Activated naive CD4-positive, alpha-beta T cell treated with Interleukin-2 at 50 U/mL for 16 hours (primary cell): ENCODE data around the gene CDC42BPA.

Experiments
- DNase-seq: peaks from one replicate; pipeline ENCODE4 v3.0.0-alpha.2; 2020

CDC42BPA gene

DNA sequence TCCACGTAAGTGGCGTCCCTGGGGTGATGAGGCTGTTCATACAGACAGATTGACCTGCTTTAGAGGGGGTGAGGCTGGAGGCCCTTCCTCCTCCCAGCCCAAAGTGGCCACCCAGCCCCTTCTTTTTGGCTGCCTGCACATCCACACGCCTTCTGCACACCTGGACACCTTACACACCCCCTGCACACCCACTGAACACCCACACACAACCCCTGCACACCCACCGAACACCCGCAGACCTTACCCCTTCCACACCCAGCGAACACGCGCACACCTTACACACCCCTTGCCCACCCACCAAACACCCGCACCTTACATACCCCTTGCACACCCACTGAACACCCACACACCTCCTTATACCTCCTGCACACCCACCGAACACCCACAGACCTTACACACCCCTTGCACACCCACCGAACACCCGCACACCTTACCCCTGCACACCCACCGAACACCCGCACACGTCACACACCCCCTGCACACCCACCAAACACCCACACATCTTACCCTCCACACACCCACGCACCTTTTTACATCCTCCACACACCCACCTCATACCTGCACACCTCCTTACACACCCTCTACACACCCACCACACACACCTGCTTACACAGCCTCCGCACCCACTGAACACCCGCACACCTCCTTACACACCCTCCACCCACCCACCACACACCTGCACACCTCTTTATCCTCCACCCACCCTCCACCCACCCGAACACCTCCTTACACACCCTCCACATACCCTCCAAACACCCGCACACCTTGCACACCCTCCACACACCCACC lies 340.5 kb downstream of the CDC42BPA start:
- no peak for DNase-seq

DNA sequence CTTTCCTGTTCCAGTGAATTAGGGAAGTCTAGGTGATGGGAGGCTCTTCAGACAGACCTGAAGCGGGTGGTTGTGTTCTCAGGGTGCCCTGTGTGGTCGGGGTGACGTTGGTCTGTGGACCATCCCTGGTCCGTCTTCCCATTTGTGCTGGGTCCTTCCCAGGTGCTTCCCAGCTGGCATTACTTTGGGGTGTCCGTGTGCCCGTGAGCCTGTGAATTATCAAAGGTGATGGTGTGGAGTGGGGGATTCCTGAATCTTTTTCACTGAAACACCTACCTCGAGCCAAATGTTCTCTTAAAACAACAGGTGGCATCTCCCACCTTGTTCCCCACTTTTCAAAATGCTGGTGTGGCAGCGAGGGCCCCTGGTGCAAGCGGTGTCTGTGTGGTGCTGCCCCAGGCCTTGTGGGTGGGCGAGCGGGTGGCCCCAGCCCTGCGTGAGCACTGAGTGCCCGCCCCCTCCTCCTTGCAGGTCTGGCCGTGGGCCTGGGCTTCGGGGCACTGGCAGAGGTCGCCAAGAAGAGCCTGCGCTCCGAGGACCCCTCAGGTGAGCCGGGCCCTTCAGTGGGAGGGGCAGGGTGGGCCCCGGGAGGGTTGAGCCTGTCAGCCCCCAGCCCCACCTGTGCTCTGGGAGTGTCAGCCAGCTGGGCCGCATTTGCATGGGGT lies 341.2 kb downstream of the CDC42BPA start:
- no peak for DNase-seq

DNA sequence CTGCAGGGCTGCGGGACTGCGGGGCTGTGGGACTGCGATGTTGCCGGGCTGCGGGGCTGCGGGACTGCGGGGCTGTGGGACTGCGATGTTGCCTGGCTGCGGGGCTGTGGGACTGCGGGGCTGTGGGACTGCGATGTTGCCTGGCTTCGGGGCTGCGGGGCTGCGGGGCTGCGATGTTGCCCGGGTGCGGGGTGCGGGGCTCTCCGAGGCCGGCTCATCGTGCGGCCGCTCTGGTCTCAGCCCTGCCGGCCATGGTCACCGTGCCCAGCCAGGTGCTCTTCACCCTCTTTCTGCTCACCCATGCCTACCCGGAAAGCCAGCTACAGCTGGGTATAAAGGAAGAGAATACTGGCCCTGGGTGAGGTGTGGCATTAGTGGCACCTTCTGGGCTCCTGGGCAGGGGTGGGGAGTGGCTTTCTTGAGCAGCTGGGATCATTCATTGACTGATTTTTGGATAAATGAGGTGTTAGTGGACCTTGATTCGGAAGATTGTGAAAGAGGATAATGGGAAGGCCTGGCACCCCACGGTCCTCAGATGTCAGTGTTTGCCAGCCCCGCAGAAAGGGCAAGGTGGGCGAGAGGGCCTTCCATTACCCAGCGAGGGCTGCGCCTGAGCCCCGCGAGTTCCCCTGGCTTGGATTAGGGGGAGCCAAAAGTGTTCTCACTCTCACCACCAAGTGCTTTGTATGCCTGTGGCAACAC lies 341.9 kb downstream of the CDC42BPA start:
- no peak for DNase-seq

DNA sequence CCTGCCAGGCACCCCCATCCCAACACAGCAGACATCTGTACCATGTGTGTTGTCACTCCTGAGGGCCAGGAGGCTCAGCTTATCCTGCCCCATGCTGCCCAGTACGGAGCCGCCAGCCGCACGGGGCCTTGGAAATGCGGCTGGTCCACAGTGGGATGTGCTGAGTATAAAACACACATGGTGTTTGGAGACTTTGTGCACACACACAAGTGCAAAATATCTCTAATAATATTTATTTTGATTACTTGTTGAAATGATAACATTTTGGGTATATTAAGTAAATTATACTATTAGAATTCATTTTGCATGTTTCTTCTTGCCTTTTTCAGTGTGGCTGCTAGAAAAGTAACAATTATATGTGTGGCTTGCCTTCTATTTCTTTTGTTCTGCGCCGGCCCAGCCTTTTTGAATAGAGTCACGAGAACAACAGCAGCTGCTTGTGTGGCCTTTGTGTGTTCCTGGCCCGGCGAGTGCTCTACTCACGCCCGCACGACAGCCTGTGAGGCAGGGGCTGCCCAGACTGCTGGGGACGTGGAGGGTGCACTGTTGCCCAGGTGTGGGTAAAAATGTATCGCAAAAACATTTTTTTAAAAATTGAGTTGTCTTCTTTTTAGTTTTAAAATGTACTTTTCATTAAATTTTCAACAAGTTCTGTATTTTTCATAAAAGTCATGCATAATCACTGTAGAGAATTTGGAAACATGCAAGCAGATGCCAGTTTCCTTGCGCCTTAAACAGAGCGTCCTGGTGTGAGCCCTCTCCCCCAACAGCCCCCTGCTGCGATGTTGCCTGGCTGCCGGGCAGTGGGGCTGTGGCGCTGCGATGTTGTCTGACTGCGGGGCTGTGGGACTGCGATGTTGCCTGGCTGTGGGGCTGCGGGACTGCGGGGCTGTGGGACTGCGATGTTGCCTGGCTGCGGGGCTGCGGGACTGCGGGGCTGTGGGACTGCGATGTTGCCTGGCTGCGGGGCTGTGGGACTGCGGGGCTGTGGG lies 342.7 kb downstream of the CDC42BPA start:
- DNase-seq: no peak

DNA sequence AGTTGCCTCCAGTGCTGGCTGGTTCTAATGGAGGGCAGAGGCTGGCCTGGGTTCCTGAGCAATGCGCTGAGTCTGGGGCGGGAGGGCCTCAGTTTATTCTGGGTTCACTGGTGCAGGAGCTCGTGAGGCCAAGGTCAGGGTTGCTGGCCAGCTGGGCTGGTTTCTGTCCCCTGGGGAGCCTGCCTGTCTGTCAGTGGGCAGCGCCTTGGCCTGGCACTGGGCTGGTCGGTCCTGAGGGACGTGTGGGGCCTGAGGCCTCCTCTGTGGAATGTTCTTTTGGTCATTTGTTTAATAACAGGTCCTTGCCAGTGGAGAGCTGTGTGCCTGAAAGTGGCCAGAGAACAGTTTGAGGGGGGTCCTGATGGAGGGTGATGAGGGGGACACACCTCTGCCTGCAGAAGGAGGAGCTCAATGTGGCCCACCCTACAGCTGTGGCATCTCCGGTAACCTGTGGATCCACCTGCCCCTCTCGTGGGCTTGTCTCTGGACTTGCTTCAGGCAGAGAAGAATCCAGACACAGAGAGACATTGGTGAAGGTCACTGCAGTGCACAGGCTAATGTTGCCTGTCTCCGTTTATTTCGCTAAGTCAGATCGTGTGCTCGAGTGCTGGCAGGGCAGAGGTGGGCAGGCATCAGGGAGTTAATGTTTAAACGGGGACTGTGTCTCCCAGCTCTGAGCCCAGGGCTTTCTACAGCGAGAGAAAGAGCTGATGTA lies 343.6 kb downstream of the CDC42BPA start:
- DNase-seq: no peak

DNA sequence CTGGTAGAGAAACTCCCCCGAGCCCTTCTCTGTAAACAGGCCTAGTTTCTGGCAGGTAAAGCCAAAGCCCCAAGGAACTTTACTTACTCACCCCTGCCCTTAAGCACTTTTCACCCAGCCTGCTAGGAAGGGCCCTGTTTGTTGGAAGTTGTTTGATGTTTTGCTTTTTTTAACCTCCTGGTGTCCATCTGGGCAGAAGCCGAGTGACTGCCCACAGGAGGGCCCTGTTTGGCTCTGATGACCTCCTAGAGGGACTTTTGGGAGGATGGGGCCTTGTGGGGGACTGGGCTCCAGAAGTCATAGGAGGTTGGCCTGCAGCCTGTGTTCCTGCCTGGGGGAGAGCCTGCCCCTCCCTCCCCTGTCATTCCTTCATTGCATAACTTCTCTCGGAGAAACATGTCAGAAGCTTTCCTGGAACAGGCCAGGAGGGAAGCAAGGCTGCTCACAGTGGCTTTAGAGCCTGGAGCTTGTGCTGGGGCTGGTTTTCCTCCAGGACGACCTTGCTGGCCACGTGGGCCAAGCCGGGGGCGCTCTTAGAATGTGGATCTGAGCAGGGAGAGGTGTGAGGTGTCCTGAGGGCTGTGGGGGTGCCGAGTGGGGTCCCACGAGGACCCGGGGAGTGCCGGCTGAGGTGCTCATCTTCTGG lies 344.3 kb downstream of the CDC42BPA start:
- DNase-seq: no peak

DNA sequence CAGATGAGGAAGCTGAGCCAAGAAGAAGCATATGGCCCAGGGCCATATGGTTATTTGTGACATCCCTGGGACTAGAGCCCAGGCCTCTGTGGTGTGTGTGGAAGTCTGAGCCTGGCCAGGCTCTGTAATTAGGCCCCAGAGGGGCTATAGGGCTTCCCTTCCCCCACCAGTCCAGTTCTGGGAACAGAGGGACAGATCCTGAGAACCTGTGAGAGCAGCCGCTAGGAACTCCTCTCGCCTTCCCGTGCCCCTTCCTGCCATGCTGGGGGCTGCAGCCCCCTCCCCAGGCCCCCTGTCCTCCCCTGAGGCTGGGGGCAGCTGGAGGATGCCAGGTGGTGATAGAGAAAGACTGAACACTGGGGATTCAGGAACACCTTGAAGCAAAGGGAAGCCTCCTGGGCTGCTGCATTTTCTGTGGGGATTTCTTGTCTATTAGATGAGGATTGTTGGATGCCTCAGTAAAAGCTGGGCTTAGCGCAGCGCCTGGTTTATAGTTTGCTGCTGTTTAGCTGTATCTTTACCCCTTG lies 344.9 kb downstream of the CDC42BPA start:
- DNase-seq: no peak

DNA sequence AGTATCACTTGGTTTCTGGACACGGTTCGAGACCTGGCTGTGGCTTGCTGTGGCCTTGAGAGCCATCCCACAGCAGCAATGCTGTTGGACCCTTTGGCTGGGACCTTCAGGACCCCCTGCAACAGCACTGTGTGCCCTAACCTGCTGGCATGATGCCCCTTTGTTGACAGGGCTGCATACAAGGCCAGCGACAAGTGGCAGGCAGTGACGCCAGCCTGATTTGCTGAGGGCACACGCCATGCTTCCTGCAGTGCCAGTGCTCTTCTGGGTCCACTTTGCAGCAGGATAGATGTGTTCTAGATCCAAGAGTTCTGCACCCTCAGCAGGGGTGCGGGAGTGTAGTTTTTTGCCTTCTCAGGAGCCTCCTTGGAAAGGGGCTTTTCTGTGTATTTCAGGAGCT lies 345.4 kb downstream of the CDC42BPA start:
- no peak for DNase-seq

DNA sequence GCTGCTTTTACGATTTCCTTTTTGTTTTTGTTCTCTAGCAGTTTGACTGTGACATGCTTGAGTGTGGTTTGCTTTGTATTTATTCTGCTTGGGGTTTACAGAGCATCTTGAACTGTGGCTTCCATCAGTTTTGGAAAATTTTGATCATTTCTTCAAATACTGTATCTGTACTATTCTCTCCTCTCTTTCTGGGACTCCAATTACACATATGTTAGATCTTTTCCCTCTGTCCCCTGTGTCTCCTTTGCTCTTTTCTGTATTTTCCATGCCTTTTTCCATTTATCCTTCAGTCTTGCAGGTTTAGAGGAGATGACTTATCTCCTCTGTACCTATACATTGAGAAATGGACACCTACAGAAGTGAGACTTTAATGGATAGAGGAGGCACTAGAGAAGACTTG lies 346.5 kb downstream of the CDC42BPA start:
- no peak for DNase-seq

DNA sequence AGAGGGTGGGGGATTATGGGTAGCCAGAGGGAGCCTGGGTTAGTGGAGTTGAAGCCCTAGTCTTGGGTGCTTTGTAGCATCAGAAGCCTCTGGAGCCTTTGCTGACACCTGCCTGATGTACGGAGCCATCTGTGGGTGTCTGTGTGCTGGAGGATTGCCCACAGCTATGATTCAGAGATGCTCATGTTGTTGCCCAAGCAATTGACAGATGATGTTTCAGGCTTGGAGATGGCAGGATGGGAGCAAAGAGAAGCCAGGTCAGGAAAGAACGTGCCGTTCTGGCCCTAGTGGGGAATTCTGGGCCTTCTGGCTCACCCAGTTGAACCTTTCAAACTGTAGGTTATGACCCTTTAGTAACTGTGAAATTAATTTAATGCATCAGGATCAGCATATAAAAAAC lies 350.6 kb downstream of the CDC42BPA start:
- DNase-seq: no peak

DNA sequence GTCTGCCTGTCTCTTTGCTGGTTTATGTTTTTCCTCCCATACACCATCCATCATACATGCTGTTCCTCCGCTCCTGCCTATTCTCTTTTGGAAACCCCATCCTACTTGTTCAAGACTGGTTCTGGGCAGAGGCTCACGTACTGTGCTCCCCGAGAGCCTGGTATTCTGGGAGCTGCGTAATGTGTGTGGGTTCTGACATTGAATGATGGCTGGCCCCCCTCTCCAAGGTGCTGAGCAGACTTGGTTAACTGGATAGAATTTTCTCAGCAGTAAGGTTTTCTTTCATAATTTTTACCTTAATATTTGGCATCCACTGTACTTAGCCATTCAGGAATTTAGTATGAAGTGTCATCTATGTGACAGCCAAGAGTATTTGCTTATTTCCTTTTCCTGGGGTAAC lies 351.6 kb downstream of the CDC42BPA start:
- no peak for DNase-seq

DNA sequence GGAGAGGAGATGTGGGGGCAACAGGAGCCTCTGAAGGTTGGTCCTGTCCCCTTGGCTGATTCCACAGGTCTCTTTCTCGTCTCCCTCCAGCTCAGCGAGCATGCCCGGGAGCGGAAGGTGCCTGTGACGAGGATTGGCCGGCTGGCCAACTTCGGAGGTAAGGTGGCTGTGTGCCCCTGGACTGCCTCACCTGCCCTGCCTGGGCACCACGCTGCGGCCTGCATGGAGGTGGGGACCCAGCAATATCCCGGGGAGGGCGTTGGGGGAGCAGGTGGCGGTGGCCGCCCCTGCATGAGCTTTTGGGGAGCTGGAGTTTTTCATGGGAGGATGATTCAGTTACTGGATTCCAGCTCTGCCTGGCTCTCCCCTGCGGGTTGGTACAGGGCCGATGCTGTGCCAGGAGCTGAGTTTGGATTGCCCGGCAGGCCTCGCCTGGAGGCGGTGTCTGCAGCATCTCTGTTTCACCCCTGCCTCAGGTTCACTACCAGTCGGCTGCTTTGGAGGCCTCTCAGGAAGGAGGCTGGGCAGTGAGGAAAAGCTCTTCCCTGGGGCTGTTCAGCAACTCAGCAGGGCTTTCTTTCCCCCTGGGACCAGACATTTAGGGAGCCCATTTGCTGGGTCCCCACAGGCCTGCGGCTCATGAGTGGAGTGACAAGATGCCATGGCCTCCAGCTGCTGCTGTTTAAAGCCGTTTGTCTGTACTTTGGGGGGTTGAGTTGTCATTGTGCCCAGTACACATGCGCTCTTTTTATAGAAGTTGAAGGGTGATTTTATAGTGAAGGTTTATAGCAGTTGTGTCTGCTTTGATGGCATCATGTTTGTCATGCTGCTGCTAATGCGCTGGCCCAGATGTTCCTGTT lies 352.5 kb downstream of the CDC42BPA start:
- DNase-seq: no peak

DNA sequence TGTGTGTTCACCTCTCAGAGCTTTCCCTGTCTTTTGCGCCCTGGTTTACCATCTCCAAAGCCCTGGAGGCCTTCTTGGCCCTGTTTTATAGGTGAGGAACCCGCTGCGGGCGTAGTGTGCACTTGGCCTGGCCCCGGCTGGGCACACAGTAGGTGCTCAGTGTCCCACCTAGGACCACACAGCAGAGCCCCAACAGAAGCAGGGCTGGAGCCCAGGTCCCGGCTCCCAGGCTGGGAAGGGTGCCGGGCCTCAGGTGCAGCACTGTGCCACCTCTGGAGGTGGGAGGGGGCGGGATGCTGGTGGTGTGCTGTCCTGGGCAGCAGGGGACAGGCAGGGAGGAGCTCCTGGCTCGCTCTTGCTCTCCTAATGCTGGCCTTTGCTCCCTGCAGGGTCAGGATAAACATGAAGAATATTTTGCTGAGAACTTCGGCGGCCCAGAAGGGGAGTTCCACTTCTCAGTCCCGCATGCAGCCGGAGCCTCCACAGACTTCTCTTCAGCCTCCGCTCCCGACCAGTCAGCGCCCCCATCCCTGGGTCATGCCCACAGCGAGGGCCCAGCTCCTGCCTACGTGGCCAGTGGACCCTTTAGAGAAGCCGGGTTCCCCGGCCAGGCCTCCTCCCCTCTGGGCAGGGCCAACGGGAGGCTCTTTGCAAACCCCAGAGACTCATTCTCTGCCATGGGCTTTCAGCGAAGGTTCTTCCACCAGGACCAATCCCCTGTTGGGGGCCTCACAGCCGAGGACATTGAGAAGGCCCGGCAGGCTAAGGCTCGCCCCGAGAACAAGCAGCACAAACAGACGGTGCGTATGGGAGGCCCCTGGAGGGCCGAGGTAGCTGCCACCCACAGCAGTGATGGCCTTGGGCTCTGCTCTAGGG lies 353.4 kb downstream of the CDC42BPA start:
- DNase-seq: no peak

DNA sequence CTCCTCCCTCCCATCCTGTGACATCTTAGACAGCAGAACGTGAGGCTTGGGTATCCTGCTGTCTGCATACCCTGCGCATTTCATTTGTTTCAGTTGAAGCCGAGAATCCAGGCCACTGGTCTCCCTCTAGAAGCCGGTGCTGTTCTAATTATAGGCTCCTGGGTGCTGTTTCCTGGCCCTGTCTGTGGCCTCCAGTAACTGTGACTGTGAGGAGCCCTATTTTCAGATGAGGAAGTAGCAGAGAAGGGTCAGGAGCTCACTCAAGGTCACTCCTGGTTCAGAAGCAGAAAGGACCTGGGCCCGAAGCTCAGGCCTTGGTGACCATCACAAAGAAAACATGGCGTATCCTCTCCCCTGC lies 354.2 kb downstream of the CDC42BPA start:
- no peak for DNase-seq

DNA sequence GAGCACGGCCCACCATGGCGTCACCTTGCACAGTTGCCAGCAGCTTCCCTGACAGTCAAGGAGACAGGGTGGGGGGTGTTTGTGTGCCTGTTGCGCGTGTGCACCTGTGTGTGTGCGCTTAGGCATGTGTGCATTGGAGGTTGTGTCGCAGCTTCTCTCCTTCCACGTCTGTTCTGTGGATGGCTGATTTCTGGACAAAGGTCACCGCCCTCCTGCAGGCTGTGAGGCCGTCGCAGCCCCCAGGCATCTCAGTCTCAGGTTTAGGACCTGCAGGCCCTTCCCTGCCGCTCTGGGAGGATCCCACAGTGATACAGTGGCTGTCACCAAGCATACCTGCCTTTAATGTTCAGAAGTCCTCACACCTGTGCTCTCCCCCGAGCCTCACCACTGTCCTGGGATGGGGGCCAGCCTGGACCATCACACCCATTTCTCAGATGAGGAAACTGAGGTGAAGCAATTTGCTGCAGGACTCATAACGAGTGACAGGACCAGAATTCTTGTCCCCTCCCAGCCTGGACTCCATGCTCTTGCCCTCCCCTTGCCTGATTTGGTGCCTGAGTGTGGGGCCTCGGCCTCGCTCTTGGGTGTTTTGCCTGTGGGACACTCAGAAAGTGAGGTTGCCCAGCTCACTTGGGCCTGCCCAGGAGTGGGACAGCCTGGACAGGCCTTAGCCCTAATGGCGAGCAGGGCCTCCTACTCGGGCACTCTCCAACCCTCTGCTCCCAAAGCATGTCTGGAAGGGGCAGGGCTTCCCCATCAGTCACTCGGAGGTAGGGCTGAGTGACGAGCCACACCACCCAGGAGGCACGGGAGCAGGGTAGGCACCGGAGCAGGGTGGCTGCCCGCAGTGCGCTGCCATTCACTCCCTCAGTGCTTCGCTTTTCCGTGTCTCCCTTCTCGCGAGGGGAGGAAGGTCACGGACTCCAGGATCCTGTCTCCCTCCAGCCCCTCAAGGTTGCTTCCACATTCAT lies 355.6 kb downstream of the CDC42BPA start:
- no peak for DNase-seq

DNA sequence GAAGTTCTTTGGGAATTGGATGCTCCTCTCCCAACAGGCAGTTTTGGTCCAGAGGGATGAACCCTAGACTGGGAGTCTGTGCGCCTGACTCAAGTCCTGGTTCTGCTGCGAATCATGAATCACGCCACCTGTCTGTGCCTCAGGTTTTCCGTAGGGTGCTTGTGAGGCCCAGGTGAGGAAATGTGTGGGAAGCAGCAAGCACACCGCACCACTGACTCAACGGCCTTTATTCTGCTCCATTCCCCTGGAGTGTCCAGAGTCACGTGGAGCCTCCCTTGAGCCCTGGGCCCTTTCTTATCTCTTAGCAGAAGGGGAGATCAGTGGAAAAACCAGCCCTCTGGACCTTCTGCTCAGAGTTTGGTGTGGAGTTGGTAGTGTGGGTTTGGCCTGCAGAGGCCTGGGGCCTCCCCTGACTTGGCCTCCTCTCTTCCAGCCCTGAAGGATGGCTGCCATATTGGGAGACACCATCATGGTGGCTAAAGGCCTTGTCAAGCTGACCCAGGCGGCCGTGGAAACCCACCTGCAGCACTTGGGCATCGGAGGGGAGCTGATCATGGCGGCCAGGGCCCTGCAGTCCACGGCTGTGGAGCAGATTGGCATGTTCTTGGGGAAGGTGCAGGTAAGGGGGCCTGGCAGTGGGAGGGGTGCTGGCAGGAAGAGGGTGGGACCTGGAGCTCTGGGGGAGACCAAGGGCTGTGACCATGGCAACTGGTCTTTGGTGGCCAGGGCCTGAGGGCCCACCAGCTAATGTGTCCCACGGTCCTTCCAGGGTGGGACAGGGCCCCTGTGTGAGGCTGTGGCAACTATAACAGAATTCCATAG lies 357.1 kb downstream of the CDC42BPA start:
- DNase-seq: peak; percentile 12

DNA sequence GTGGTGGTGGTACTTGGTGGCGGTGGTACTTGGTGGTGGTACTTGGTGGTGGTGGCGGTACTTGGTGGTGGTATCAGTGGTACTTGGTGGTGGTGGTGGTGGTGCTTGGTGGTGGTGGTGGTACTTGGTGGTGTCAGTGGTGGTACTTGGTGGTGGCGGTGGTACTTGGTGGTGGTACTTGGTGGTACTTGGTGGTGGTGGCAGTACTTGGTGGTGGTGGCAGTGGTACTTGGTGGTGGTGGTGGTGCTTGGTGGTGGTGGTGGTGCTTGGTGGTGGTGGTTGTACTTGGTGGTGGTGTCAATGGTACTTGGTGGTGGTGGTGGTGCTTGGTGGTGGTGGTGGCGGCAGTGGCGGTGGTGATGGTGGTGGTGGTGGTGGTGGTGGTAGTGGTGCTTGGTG lies 358.0 kb downstream of the CDC42BPA start:
- no peak for DNase-seq
